Tibial nerve (tissue), 4 donors: ENCODE data around the gene RBFOX1. TPM values are rescaled to one million over a fixed set of nuclear protein-coding genes. Genes with fewer than 3 reads are reported as not detected.
"Not testable (repeated sequence)": the region's sequence is repeated elsewhere in the genome, so short reads cannot be mapped to it uniquely, and the experiment has no call there.

ENCODE experiments used
- DNase-seq, 2 donors: peaks; one replicate each; pipeline ENCODE4 v3.0.0-alpha.2; 2019; ENCODE audit warnings: low spot score in 2 of 2
- H3K27ac ChIP-seq, 4 donors: fragments of 200-600 bp; sonication (generic) in 3 of 4; one replicate each; pipeline ENCODE4 v1.5.1; 2017 to 2019; ENCODE audit warnings: mild to moderate bottlenecking in 1 of 4
- H3K27me3 ChIP-seq, 2 donors: fragments of 200-600 bp; sonication (generic) in 1 of 2; one replicate each; pipeline versions ENCODE4 v1.5.1 to v1.6.0; 2017 to 2019
- H3K36me3 ChIP-seq, 3 donors: fragments of 200-600 bp; sonication (generic); one replicate each; pipeline ENCODE4 v1.5.1; 2018 to 2019
- H3K4me1 ChIP-seq, 4 donors: fragments of 200-600 bp; sonication (generic) in 3 of 4; one replicate each; pipeline ENCODE4 v1.5.1; 2017 to 2019
- H3K4me3 ChIP-seq, 4 donors: fragments of 200-600 bp; sonication (generic) in 3 of 4; one replicate each; pipeline ENCODE4 v1.5.1; 2017 to 2019; ENCODE audit warnings: mild to moderate bottlenecking in 1 of 4, moderate library complexity in 1 of 4
- H3K9me3 ChIP-seq, 4 donors: fragments of 200-600 bp; sonication (generic) in 3 of 4; one replicate each; pipeline ENCODE4 v1.5.1; 2017 to 2019
- CTCF ChIP-seq, 5 experiments: fragments of 200-600 bp in 3 of 5; fragments of 450-650 bp in 2 of 5; sonication (generic) in 3 of 5; IDR thresholded peaks; one replicate each; pipeline ENCODE4 v1.5.1; 2016 to 2019; ENCODE audit warnings: antibody characterized with exemption in 5 of 5, mild to moderate bottlenecking in 3 of 5, moderate library complexity in 2 of 5
- EP300 ChIP-seq, 2 donors: sonication (generic); formaldehyde crosslinking; IDR thresholded peaks; one replicate each; pipeline ENCODE4 v1.6.1; 2017; ENCODE audit warnings: antibody characterized with exemption in 2 of 2, mild to moderate bottlenecking in 1 of 2
- POLR2A ChIP-seq, 2 donors: fragments of 450-650 bp; IDR thresholded peaks; one replicate each; pipeline ENCODE4 v1.6.1; 2017; ENCODE audit warnings: antibody characterized with exemption in 2 of 2, mild to moderate bottlenecking in 2 of 2, moderate library complexity in 2 of 2
- WGBS, 2 donors: methylation state at CpG; one replicate each; pipeline ENCODE4 v1.1.5; 2018; 5-methylcytosine and 5-hydroxymethylcytosine counted together
- total RNA-seq, 4 donors: library from RNA; depleted of rRNA; stranded (reverse); fragments of >200 nt; gene quantifications; one replicate each; pipeline ENCODE4 v1.1.0, GENCODE V29; 2016

The RBFOX1 gene
- total RNA-seq, 4 donors from 2014 or later = 0.22 to 2.1 (median 1.3) TPM; not detected in 1

GRCh38 chr16:7487574-7488323 lies 155.1 kb downstream of the RBFOX1 start:
- Histone ChIP-seq H3K4me3 (no peak overlapping the region), H3K9me3 (peaks cover 0 to 3% (median 0%) of the 10 kb centered on the region in 4 donors), H3K36me3 (no peaks in the 10 kb centered on the region), H3K27me3 (no peaks in the 10 kb centered on the region), H3K27ac (no peak overlapping the region), H3K4me1 (no peaks in the 10 kb centered on the region)
- TF ChIP-seq EP300 (IDR thresholded peaks at IDR 0.05) = no peak
- TF ChIP-seq CTCF (IDR thresholded peaks at IDR 0.05) = no peak
- no peak for TF ChIP-seq POLR2A (IDR thresholded peaks at IDR 0.05)
- 65 to 75% methylated on average over 12 of the region's 12 CpGs for WGBS, 2 donors
- no peak for DNase-seq

GRCh38 chr16:7492122-7492521 lies 159.5 kb downstream of the RBFOX1 start:
- Histone ChIP-seq H3K27ac (no peak overlapping the region), H3K27me3 (no peaks in the 10 kb centered on the region), H3K4me1 (no peaks in the 10 kb centered on the region), H3K36me3 (no peaks in the 10 kb centered on the region), H3K4me3 (no peak overlapping the region), H3K9me3 (peaks cover 0 to 3% (median 0%) of the 10 kb centered on the region in 4 donors)
- TF ChIP-seq POLR2A (IDR thresholded peaks at IDR 0.05) (no peak), CTCF (IDR thresholded peaks at IDR 0.05) (no peak), EP300 (IDR thresholded peaks at IDR 0.05) (no peak)
- no peak for DNase-seq
- WGBS, 2 donors = 25 to 32% methylated on average over 1 of the region's 1 CpG

- Histone ChIP-seq H3K36me3 (no peaks in the 10 kb centered on the region), H3K27me3 (no peaks in the 10 kb centered on the region), H3K27ac (no peak overlapping the region), H3K4me3 (no peak overlapping the region), H3K4me1 (no peaks in the 10 kb centered on the region), H3K9me3 (peaks cover 0 to 3% (median 0%) of the 10 kb centered on the region in 4 donors)
- DNase-seq = no peak
- whole genome bisulfite sequencing, 2 donors = 84 to 88% methylated on average over 6 of the region's 6 CpGs
- TF ChIP-seq CTCF (IDR thresholded peaks at IDR 0.05) (no peak), EP300 (IDR thresholded peaks at IDR 0.05) (no peak), POLR2A (IDR thresholded peaks at IDR 0.05) (no peak)
Observed at GRCh38 chr16:7493133-7493532, 160.5 kb downstream of the RBFOX1 start.

- no peak overlapping the region for H3K27ac ChIP-seq
- H3K36me3 ChIP-seq = no peaks in the 10 kb centered on the region
- no peaks in the 10 kb centered on the region for H3K9me3 ChIP-seq
- H3K4me3 ChIP-seq = no peak overlapping the region
- H3K27me3 ChIP-seq = no peaks in the 10 kb centered on the region
- 74 to 83% methylated on average over 4 of the region's 4 CpGs for WGBS, 2 donors
- DNase-seq = no peak
- no peaks in the 10 kb centered on the region for H3K4me1 ChIP-seq
- TF ChIP-seq EP300 (IDR thresholded peaks at IDR 0.05) = no peak
- TF ChIP-seq CTCF (IDR thresholded peaks at IDR 0.05) = no peak
- TF ChIP-seq POLR2A (IDR thresholded peaks at IDR 0.05) = no peak
Observed at GRCh38 chr16:7497691-7498090, 165.0 kb downstream of the RBFOX1 start.

GRCh38 chr16:7501868-7502267 lies 169.2 kb downstream of the RBFOX1 start:
- WGBS, 2 donors = 92 to 93% methylated on average over 5 of the region's 5 CpGs
- H3K4me3 ChIP-seq = no peak overlapping the region
- no peak overlapping the region for H3K27ac ChIP-seq
- no peaks in the 10 kb centered on the region for H3K36me3 ChIP-seq
- DNase-seq = no peak
- no peak for TF ChIP-seq POLR2A (IDR thresholded peaks at IDR 0.05)
- TF ChIP-seq EP300 (IDR thresholded peaks at IDR 0.05) = no peak
- TF ChIP-seq CTCF (IDR thresholded peaks at IDR 0.05) = no peak
- H3K9me3 ChIP-seq = no peaks in the 10 kb centered on the region
- no peaks in the 10 kb centered on the region for H3K27me3 ChIP-seq
- no peaks in the 10 kb centered on the region for H3K4me1 ChIP-seq

- H3K9me3 ChIP-seq = not testable (repeated sequence)
- 80 to 81% methylated on average over 4 of the region's 4 CpGs for WGBS, 2 donors
Observed at GRCh38 chr16:7502591-7503157, 170.0 kb downstream of the RBFOX1 start.

More at GRCh38 chr16:7502591-7503157, 170.0 kb downstream of the RBFOX1 start:
- H3K27me3 ChIP-seq, H3K4me3 ChIP-seq, H3K36me3 ChIP-seq, H3K27ac ChIP-seq, DNase-seq, H3K4me1 ChIP-seq: not testable (repeated sequence)
